Thyroid gland (tissue), 4 donors: Measurements from ENCODE around the gene DNM3. TPM values are rescaled to one million over a fixed set of nuclear protein-coding genes. Genes with fewer than 3 reads are reported as not detected.
"Not testable (repeated sequence)": the region's sequence is repeated elsewhere in the genome, so short reads cannot be mapped to it uniquely, and the experiment has no call there.

Experiments
- DNase-seq, 2 donors: peaks; one replicate each; pipeline ENCODE4 v3.0.0-alpha.2; 2019
- H3K27ac ChIP-seq, 3 donors: fragments of 200-600 bp; sonication (generic); 1 replicate in 2 of 3; 2 replicates in 1 of 3; pipeline ENCODE4 v1.5.1; 2016 to 2019; ENCODE audit warnings: mild to moderate bottlenecking in 1 of 3, moderate library complexity in 1 of 3
- H3K27me3 ChIP-seq: fragments of 200-600 bp; sonication (generic); one replicate; pipeline ENCODE4 v1.5.1; 2019
- H3K36me3 ChIP-seq, 2 donors: fragments of 200-600 bp; sonication (generic); one replicate each; pipeline ENCODE4 v1.5.1; 2016 to 2019
- H3K4me1 ChIP-seq, 2 donors: fragments of 200-600 bp; sonication (generic); one replicate each; pipeline ENCODE4 v1.5.1; 2017 to 2019
- H3K4me3 ChIP-seq, 3 donors: fragments of 200-600 bp; sonication (generic); replicated peaks in 1 of 3; 1 replicate in 2 of 3; 2 replicates in 1 of 3; pipeline ENCODE4 v1.5.1; 2016; ENCODE audit warnings: mild to moderate bottlenecking in 1 of 3
- H3K9me3 ChIP-seq: fragments of 200-600 bp; sonication (generic); one replicate; pipeline ENCODE4 v1.5.1; 2017
- POLR2A ChIP-seq, 2 donors: fragments of 450-650 bp; IDR thresholded peaks; one replicate each; pipeline ENCODE4 v1.6.1; 2017; ENCODE audit warnings: antibody characterized with exemption in 2 of 2, mild to moderate bottlenecking in 2 of 2, moderate library complexity in 1 of 2
- WGBS, 2 donors: methylation state at CpG; one replicate each; pipeline ENCODE4 v1.1.5; 2017; 5-methylcytosine and 5-hydroxymethylcytosine counted together
- intact Hi-C: fragments of 100-400 bp; cut with DNase I; formaldehyde crosslinking; loops from one replicate; pipeline ENCODE4 v1.15.1; 2023
- total RNA-seq, 4 donors: library from RNA; depleted of rRNA; stranded (reverse); fragments of >200 nt; gene quantifications; one replicate each; pipeline ENCODE4 v1.2.3, GENCODE V29; 2016
- TF ChIP-seq, protein P1 (sequence below), 6 experiments: fragments of 200-600 bp in 3 of 6; fragments of 450-650 bp in 3 of 6; sonication (generic) in 3 of 6; IDR thresholded peaks; one replicate each; pipeline ENCODE4 v1.5.1; 2016 to 2019; ENCODE audit warnings: antibody characterized with exemption in 6 of 6, mild to moderate bottlenecking in 2 of 6, inconsistent platforms in 1 of 6, moderate library complexity in 1 of 6

The DNM3 gene
- total RNA-seq, 4 donors from 2014 or later = 9.0 to 13.6 (median 10.8) TPM

GRCh38 chr1:172070055-172070454 lies 228.8 kb downstream of the DNM3 start:
- intact Hi-C loops = no loop called here
- no peaks in the 10 kb centered on the region for H3K9me3 ChIP-seq
- no peak for DNase-seq
- H3K4me1 ChIP-seq = no peaks in the 10 kb centered on the region
- H3K36me3 ChIP-seq = no peaks in the 10 kb centered on the region
- no peak overlapping the region for H3K4me3 ChIP-seq
- no peak for TF ChIP-seq POLR2A (IDR thresholded peaks at IDR 0.05)
- TF ChIP-seq, protein P1, sequence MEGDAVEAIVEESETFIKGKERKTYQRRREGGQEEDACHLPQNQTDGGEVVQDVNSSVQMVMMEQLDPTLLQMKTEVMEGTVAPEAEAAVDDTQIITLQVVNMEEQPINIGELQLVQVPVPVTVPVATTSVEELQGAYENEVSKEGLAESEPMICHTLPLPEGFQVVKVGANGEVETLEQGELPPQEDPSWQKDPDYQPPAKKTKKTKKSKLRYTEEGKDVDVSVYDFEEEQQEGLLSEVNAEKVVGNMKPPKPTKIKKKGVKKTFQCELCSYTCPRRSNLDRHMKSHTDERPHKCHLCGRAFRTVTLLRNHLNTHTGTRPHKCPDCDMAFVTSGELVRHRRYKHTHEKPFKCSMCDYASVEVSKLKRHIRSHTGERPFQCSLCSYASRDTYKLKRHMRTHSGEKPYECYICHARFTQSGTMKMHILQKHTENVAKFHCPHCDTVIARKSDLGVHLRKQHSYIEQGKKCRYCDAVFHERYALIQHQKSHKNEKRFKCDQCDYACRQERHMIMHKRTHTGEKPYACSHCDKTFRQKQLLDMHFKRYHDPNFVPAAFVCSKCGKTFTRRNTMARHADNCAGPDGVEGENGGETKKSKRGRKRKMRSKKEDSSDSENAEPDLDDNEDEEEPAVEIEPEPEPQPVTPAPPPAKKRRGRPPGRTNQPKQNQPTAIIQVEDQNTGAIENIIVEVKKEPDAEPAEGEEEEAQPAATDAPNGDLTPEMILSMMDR (IDR thresholded peaks at IDR 0.05) = no peak
- no peaks in the 10 kb centered on the region for H3K27me3 ChIP-seq
- H3K27ac ChIP-seq = no peak overlapping the region

GRCh38 chr1:172071746-172072145 lies 230.4 kb downstream of the DNM3 start:
- WGBS, 2 donors = 71 to 81% methylated on average over 2 of the region's 2 CpGs
- no peaks in the 10 kb centered on the region for H3K36me3 ChIP-seq
- no peaks in the 10 kb centered on the region for H3K27me3 ChIP-seq
- TF ChIP-seq POLR2A (IDR thresholded peaks at IDR 0.05) = no peak
- TF ChIP-seq, protein P1 (IDR thresholded peaks at IDR 0.05) = no peak
- intact Hi-C loops = no loop called here
- no peaks in the 10 kb centered on the region for H3K4me1 ChIP-seq
- no peak for DNase-seq
- no peak overlapping the region for H3K4me3 ChIP-seq
- no peak overlapping the region for H3K27ac ChIP-seq
- no peaks in the 10 kb centered on the region for H3K9me3 ChIP-seq

- H3K9me3 ChIP-seq, intact Hi-C loops, H3K36me3 ChIP-seq, H3K4me3 ChIP-seq, H3K4me1 ChIP-seq, DNase-seq, H3K27ac ChIP-seq, H3K27me3 ChIP-seq: not testable (repeated sequence)
- 95% methylated on average over 2 of the region's 4 CpGs; no CpG with 5 or more reads in 1 of the 2 donors for WGBS, 2 donors
Observed at GRCh38 chr1:172079859-172080258, 238.6 kb downstream of the DNM3 start.

GRCh38 chr1:172083191-172083590 lies 241.9 kb downstream of the DNM3 start:
- 80 to 93% methylated on average over 1 of the region's 1 CpG for WGBS, 2 donors
- H3K36me3 ChIP-seq = no peaks in the 10 kb centered on the region
- no peak overlapping the region for H3K4me3 ChIP-seq
- H3K27ac ChIP-seq = no peak overlapping the region
- no peak for DNase-seq
- H3K27me3 ChIP-seq = no peaks in the 10 kb centered on the region
- no peaks in the 10 kb centered on the region for H3K9me3 ChIP-seq
- TF ChIP-seq, protein P1 (IDR thresholded peaks at IDR 0.05) = no peak
- no peak for TF ChIP-seq POLR2A (IDR thresholded peaks at IDR 0.05)
- H3K4me1 ChIP-seq = no peaks in the 10 kb centered on the region
- intact Hi-C loops = no loop called here

DNA sequence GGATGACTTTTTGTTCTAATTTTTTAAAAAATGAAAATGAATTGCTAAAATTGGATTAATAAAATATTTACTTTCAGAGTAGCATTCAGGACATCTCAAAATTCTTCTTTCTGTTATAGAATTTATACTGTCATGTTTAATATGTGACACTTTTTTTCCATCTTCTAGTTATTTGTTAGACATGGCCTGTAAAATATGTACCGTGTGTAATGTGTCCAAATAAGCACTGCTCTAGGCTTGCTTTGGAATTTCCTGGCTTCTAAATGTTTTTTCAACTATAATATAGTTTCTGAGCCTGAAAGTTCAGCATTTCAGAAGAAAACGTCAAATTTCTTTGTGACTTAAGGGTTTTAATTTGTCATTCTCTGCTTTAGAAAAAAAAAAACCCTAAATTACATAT lies 243.6 kb downstream of the DNM3 start:
- H3K4me1 ChIP-seq = no peaks in the 10 kb centered on the region
- H3K9me3 ChIP-seq = no peaks in the 10 kb centered on the region
- H3K27me3 ChIP-seq = no peaks in the 10 kb centered on the region
- DNase-seq = no peak
- no peak for TF ChIP-seq POLR2A (IDR thresholded peaks at IDR 0.05)
- TF ChIP-seq, protein P1 (IDR thresholded peaks at IDR 0.05) = no peak
- no peak overlapping the region for H3K4me3 ChIP-seq
- no peak overlapping the region for H3K27ac ChIP-seq
- intact Hi-C loops = no loop called here
- no peaks in the 10 kb centered on the region for H3K36me3 ChIP-seq
- 78% methylated on average over 2 of the region's 2 CpGs for WGBS, 2 donors

DNA sequence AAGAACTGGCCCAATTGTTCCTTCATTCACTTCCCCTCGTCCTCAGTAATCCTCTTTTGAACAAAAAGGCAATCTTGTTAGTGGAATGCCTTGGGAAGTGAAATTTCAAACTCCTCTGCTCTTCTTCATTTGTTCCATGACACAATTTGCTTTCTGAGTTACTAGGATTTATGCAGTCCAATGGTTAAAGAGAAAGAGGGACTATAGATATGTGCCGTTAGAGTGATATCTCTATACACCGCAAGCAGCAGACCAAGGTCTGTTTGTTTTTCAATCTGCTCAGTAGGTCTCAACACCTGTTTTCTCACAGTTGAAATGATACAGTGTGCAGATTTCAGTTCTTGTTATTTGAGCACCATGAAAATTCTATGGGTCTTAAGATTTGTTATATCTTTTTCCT lies 244.0 kb downstream of the DNM3 start:
- TF ChIP-seq POLR2A (IDR thresholded peaks at IDR 0.05) = no peak
- TF ChIP-seq, protein P1 (IDR thresholded peaks at IDR 0.05) = no peak
- Histone ChIP-seq H3K27ac (no peak overlapping the region), H3K4me1 (no peaks in the 10 kb centered on the region), H3K4me3 (no peak overlapping the region), H3K9me3 (no peaks in the 10 kb centered on the region), H3K27me3 (no peaks in the 10 kb centered on the region), H3K36me3 (no peaks in the 10 kb centered on the region)
- intact Hi-C loops = no loop called here
- 81 to 85% methylated on average over 3 of the region's 3 CpGs for WGBS, 2 donors
- no peak for DNase-seq
